ENCODE data around the gene HEG1. TPM values are rescaled to one million over a fixed set of nuclear protein-coding genes. Genes with fewer than 3 reads are reported as not detected.

The HEG1 gene
- total and polyA plus RNA-seq, 11 donors: 23.7 to 211 (median 111) TPM

DNA sequence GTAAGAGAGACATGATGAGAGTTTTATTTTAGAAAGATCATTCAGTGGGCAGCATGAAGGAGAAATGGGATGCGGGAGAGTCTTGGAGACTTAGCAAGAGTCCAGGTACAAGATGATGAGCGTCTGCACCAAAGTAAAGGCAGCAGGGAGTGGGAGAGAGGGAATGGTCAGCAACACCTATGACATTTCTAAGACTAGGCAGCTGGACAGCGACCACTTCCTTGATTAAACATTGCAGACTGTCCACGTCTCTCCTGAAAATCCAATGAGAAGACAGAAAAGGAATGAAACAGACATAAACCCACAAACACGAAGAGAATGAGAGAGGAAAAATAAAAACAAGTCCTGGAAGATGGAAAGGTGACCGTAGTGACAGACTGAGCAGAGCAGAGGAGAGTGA lies 46.7 kb upstream of the HEG1 start:
- H3K27me3 ChIP-seq: no peaks in the 10 kb centered on the region
- intact Hi-C loops (cut with DNase I): no loop called here
- H3K9me3 ChIP-seq: peaks cover 0 to 17% (median 0%) of the 10 kb centered on the region in 12 donors
- no peak overlapping the region for H3K27ac ChIP-seq
- no peak for ATAC-seq
- H3K4me3 ChIP-seq: no peak overlapping the region
- H3K4me1 ChIP-seq: no peaks in the 10 kb centered on the region
- no peaks in the 10 kb centered on the region for H3K36me3 ChIP-seq
- DNase-seq: no peak
- WGBS, 4 donors: 75 to 86% (median 76%) methylated on average over 6 of the region's 6 CpGs
- TF ChIP-seq POLR2A (IDR thresholded peaks at IDR 0.05): no peak
- TF ChIP-seq, protein P1, sequence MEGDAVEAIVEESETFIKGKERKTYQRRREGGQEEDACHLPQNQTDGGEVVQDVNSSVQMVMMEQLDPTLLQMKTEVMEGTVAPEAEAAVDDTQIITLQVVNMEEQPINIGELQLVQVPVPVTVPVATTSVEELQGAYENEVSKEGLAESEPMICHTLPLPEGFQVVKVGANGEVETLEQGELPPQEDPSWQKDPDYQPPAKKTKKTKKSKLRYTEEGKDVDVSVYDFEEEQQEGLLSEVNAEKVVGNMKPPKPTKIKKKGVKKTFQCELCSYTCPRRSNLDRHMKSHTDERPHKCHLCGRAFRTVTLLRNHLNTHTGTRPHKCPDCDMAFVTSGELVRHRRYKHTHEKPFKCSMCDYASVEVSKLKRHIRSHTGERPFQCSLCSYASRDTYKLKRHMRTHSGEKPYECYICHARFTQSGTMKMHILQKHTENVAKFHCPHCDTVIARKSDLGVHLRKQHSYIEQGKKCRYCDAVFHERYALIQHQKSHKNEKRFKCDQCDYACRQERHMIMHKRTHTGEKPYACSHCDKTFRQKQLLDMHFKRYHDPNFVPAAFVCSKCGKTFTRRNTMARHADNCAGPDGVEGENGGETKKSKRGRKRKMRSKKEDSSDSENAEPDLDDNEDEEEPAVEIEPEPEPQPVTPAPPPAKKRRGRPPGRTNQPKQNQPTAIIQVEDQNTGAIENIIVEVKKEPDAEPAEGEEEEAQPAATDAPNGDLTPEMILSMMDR (IDR thresholded peaks at IDR 0.05): no peak

DNA sequence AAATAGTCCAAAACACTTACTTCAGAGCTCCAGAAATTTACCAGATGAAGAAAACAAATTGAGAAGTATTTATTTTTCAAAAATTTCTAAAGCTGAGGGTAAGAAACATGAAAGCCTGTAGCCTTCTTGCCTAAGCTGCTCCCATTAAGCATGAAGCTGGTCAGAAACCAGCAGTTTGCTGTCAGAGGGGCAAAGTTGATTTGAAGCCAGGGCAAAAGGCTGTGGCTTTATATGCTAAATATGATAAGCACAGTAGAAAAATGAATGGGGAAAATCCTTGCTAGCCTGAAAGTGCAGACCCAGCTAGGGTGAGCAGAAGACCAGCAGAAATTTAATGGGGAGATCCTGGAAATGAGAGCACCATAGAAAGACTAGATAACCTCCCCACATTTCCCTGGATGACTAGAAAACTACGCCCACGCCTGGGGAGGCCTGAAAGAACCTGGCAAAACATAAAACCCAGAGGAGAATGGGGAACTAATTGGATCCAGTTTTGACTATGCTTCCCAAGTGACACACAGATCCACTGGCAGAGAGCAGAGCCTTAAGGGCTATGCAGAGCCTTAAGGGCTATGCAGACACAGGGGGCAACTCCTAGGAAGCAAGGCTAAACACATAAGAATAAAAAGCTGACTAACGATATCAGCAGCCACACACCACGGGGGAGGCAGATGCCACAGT lies 43.0 kb upstream of the HEG1 start:
- intact Hi-C loops (cut with DNase I): no loop called here
- ATAC-seq (no peak), DNase-seq (no peak)
- Histone ChIP-seq H3K4me3 (no peak overlapping the region), H3K27ac (no peak overlapping the region), H3K9me3 (peaks cover 0 to 14% (median 0%) of the 10 kb centered on the region in 12 donors), H3K27me3 (no peaks in the 10 kb centered on the region), H3K4me1 (no peaks in the 10 kb centered on the region), H3K36me3 (no peaks in the 10 kb centered on the region)
- no peak for TF ChIP-seq POLR2A (IDR thresholded peaks at IDR 0.05)
- TF ChIP-seq, protein P1 (IDR thresholded peaks at IDR 0.05): no peak
- 92 to 98% (median 93%) methylated on average over 4 of the region's 4 CpGs for WGBS, 4 donors

DNA sequence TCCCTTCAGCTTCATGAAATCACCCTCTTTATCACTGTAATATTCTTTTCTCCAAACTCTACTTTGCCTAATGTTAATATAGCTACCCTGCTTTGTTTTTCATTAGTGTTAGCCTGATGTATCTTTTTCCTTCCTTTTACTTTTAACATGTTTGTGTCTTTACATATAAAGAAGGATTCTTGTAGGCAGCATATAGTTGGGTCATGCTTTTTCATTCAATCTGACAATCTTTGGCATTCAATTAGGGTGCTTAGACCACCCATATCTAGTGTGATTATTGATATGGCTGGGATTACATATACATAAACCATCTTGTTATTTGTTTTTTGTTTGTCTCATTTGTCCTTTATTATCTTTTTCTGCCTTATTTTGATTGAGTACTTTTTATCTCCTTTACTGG lies 34.9 kb upstream of the HEG1 start:
- TF ChIP-seq, protein P1 (IDR thresholded peaks at IDR 0.05): no peak
- no peak for TF ChIP-seq POLR2A (IDR thresholded peaks at IDR 0.05)
- ATAC-seq (no peak), DNase-seq (no peak)
- Histone ChIP-seq H3K4me1 (peaks cover 0 to 7% (median 0%) of the 10 kb centered on the region in 12 donors), H3K27me3 (no peaks in the 10 kb centered on the region), H3K27ac (no peak overlapping the region), H3K9me3 (peaks cover 0 to 12% (median 2%) of the 10 kb centered on the region in 12 donors), H3K36me3 (no peaks in the 10 kb centered on the region), H3K4me3 (no peak overlapping the region)
- intact Hi-C loops (cut with DNase I): no loop called here

DNA sequence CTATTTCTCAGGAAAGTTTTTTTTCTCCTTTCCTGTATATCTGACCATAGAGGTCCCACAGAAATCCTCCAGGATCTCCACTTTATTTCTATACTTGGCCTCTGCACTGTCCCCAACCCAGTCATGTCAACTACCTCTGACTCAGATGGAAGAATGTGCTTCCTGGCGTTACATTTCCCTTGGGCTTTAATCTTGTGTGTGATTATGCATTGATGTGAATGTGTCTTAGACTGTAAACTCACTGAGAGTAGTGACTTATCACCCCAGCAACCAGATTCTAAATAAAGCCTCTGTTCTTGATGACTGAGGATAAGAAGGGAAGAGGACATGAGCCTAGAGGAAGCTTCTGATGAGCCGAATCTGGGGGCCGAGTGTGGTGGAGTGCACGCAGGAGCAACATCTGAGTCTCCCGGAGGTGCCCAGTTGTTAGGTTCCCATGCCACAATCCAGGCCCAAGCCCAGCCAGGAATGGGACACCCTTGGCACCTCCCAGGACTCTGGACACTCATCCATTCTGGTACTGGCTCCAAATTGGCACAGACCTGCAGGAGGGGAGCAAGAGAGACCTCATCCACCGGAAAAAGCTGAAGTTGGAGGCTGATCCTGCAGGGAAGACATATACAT lies 32.1 kb upstream of the HEG1 start:
- no peak overlapping the region for H3K27ac ChIP-seq
- peak in 3 of 4 donors; percentile 15 to 50 (median 45) for ATAC-seq
- 52 to 70% (median 65%) methylated on average over 6 of the region's 6 CpGs for WGBS, 4 donors

More for the DNA sequence above, 32.1 kb upstream of the HEG1 start:
- peaks cover 0 to 12% (median 2%) of the 10 kb centered on the region in 12 donors for H3K9me3 ChIP-seq
- no peak for DNase-seq
- no peak overlapping the region for H3K4me3 ChIP-seq
- intact Hi-C loops (cut with DNase I): no loop called here
- H3K36me3 ChIP-seq: no peaks in the 10 kb centered on the region
- no peak for TF ChIP-seq POLR2A (IDR thresholded peaks at IDR 0.05)
- TF ChIP-seq, protein P1 (IDR thresholded peaks at IDR 0.05): no peak
- no peaks in the 10 kb centered on the region for H3K27me3 ChIP-seq
- H3K4me1 ChIP-seq: peaks cover 0 to 7% (median 0%) of the 10 kb centered on the region in 12 donors

Data from heart left ventricle (tissue), 16 donors.